ENCODE data around the gene ZBTB32. TPM values are rescaled to one million over a fixed set of nuclear protein-coding genes. Genes with fewer than 3 reads are reported as not detected.

ZBTB32 gene
- polyA plus RNA-seq, 1 of the 3 experiments (the other 2 are of a cell fraction): not detected

DNA sequence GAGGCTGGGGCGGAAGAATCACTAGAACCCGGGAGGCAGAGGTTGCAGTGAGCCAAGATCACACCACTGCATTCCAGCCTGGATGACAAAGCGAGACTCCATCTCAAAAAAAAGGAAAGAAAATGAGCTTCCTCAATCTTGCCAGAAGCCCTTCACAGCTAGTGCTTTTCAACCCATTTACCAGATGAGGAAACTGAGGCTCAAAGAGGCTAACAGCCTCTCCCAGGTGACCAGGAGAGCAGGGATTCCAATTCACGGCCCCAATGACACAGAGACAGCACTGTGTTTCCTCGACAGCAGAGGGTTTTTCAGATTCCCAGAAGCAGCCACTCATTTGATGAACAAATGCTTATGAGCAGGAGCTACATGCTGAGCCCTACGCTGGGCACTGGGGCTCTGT lies 34.8 kb upstream of the ZBTB32 start:
- DNase-seq: no peak
- H2AFZ ChIP-seq (ENCODE audit: low read depth): no peak overlapping the region
- H3K4me1 ChIP-seq (ENCODE audit: control insufficient read depth in 1 of 2, insufficient read depth in 2 of 2, low read depth in 1 of 2, low read length in 1 of 2): no peaks in the 10 kb centered on the region; a peak in 1 of 4 replicates
- no peak for TF ChIP-seq FOXM1 (IDR thresholded peaks at IDR 0.05; ENCODE audit: low read depth)
- TF ChIP-seq, protein P1, sequence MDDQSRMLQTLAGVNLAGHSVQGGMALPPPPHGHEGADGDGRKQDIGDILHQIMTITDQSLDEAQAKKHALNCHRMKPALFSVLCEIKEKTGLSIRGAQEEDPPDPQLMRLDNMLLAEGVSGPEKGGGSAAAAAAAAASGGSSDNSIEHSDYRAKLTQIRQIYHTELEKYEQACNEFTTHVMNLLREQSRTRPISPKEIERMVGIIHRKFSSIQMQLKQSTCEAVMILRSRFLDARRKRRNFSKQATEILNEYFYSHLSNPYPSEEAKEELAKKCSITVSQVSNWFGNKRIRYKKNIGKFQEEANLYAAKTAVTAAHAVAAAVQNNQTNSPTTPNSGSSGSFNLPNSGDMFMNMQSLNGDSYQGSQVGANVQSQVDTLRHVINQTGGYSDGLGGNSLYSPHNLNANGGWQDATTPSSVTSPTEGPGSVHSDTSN (IDR thresholded peaks at IDR 0.05): no peak
- TF ChIP-seq RXRA (IDR thresholded peaks at IDR 0.05; ENCODE audit: borderline replicate concordance, low read depth): no peak
- TF ChIP-seq NFIC (IDR thresholded peaks at IDR 0.05; ENCODE audit: borderline replicate concordance): no peak
- TF ChIP-seq, protein P2, sequence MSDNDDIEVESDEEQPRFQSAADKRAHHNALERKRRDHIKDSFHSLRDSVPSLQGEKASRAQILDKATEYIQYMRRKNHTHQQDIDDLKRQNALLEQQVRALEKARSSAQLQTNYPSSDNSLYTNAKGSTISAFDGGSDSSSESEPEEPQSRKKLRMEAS (IDR thresholded peaks at IDR 0.05; ENCODE audit: low read depth): no peak
- TF ChIP-seq, protein P3, sequence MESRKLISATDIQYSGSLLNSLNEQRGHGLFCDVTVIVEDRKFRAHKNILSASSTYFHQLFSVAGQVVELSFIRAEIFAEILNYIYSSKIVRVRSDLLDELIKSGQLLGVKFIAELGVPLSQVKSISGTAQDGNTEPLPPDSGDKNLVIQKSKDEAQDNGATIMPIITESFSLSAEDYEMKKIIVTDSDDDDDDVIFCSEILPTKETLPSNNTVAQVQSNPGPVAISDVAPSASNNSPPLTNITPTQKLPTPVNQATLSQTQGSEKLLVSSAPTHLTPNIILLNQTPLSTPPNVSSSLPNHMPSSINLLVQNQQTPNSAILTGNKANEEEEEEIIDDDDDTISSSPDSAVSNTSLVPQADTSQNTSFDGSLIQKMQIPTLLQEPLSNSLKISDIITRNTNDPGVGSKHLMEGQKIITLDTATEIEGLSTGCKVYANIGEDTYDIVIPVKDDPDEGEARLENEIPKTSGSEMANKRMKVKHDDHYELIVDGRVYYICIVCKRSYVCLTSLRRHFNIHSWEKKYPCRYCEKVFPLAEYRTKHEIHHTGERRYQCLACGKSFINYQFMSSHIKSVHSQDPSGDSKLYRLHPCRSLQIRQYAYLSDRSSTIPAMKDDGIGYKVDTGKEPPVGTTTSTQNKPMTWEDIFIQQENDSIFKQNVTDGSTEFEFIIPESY (IDR thresholded peaks at IDR 0.05; ENCODE audit: borderline replicate concordance, low read depth): no peak
- TF ChIP-seq EZH2phosphoT487 (IDR thresholded peaks at IDR 0.05; ENCODE audit: borderline replicate concordance, low read depth): no peak
- no peak for TF ChIP-seq RFX5 (IDR thresholded peaks at IDR 0.05; ENCODE audit: low read length)
- TF ChIP-seq GATA2 (CRISPR knock-in tag; IDR thresholded peaks at IDR 0.05): no peak
- no peak for TF ChIP-seq NRF1 (IDR thresholded peaks at IDR 0.05; ENCODE audit: low read depth, low read length)
- no peak for TF ChIP-seq FOXJ3 (CRISPR knock-in tag; IDR thresholded peaks at IDR 0.05)
- TF ChIP-seq, protein P4, sequence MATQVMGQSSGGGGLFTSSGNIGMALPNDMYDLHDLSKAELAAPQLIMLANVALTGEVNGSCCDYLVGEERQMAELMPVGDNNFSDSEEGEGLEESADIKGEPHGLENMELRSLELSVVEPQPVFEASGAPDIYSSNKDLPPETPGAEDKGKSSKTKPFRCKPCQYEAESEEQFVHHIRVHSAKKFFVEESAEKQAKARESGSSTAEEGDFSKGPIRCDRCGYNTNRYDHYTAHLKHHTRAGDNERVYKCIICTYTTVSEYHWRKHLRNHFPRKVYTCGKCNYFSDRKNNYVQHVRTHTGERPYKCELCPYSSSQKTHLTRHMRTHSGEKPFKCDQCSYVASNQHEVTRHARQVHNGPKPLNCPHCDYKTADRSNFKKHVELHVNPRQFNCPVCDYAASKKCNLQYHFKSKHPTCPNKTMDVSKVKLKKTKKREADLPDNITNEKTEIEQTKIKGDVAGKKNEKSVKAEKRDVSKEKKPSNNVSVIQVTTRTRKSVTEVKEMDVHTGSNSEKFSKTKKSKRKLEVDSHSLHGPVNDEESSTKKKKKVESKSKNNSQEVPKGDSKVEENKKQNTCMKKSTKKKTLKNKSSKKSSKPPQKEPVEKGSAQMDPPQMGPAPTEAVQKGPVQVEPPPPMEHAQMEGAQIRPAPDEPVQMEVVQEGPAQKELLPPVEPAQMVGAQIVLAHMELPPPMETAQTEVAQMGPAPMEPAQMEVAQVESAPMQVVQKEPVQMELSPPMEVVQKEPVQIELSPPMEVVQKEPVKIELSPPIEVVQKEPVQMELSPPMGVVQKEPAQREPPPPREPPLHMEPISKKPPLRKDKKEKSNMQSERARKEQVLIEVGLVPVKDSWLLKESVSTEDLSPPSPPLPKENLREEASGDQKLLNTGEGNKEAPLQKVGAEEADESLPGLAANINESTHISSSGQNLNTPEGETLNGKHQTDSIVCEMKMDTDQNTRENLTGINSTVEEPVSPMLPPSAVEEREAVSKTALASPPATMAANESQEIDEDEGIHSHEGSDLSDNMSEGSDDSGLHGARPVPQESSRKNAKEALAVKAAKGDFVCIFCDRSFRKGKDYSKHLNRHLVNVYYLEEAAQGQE (IDR thresholded peaks at IDR 0.05; ENCODE audit: low read depth, low read length): no peak
- no peak for TF ChIP-seq EP300 (IDR thresholded peaks at IDR 0.05; ENCODE audit: borderline replicate concordance in 1 of 2, low read depth in 1 of 2, low read length in 1 of 2)
- TF ChIP-seq, protein P5, sequence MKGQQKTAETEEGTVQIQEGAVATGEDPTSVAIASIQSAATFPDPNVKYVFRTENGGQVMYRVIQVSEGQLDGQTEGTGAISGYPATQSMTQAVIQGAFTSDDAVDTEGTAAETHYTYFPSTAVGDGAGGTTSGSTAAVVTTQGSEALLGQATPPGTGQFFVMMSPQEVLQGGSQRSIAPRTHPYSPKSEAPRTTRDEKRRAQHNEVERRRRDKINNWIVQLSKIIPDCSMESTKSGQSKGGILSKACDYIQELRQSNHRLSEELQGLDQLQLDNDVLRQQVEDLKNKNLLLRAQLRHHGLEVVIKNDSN (IDR thresholded peaks at IDR 0.05; ENCODE audit: borderline replicate concordance, low read depth): no peak
- no peak for TF ChIP-seq RAD21 (IDR thresholded peaks at IDR 0.05; ENCODE audit: low read length)
- TF ChIP-seq MXI1 (IDR thresholded peaks at IDR 0.05; ENCODE audit: low read depth, low read length): no peak
- TF ChIP-seq FOSL2 (IDR thresholded peaks at IDR 0.05; ENCODE audit: borderline replicate concordance, low read depth): no peak
- TF ChIP-seq SMC3 (IDR thresholded peaks at IDR 0.05; ENCODE audit: low read depth, low read length): no peak
- no peak overlapping the region for H3K9ac ChIP-seq
- no peaks in the 10 kb centered on the region for H3K36me3 ChIP-seq (replicated peaks in 1 of 2; ENCODE audit: control insufficient read depth in 1 of 2, insufficient read depth in 2 of 2, low read length in 1 of 2)
- no peaks in the 10 kb centered on the region for H3K9me3 ChIP-seq
- CTCF ChIA-PET: interaction anchor here (1.3 kb wide), 1 partner anchor 159 kb away, joined by 3 read pairs; no protein-coding TSS in a partner anchor
- no peaks in the 10 kb centered on the region for H4K20me1 ChIP-seq (ENCODE audit: insufficient read depth)
- no peak overlapping the region for H3K27ac ChIP-seq (ENCODE audit: low read depth in 2 of 2, low read length in 1 of 2)
- H3K4me2 ChIP-seq: no peak overlapping the region
- H3K4me3 ChIP-seq (ENCODE audit: low read depth in 2 of 2, low read length in 1 of 2): no peak overlapping the region
- no peaks in the 10 kb centered on the region for H3K79me2 ChIP-seq (ENCODE audit: insufficient read depth)
- POLR2A ChIA-PET: interaction anchor here (1.3 kb wide), 1 partner anchor 21 kb away, joined by 3 read pairs; the partner anchor contains the start of gene COX6B1
- H3F3A ChIP-seq (replicated peaks; ENCODE audit: insufficient read depth): no peaks in the 10 kb centered on the region
- peaks cover 33% of the 10 kb centered on the region; the same call in 1 of the 2 replicates for H3K27me3 ChIP-seq (ENCODE audit: insufficient read depth)
- H3K9me2 ChIP-seq: no peaks in the 10 kb centered on the region
- WGBS (ENCODE audit: low lambda C conversion rate): 19% methylated on average over 6 of the region's 6 CpGs
